Astrocyte (in vitro differentiated cells and primary cell): ENCODE data around the gene PLCG1.
A peak's percentile ranks its signal among the peaks of the same experiment; 100 is the strongest.

Source experiments
- EZH2 ChIP-seq: IDR thresholded peaks from 2 replicates; pipeline ENCODE4 v1.6.1; 2012; ENCODE audit warnings: mild to moderate bottlenecking, low read length, inconsistent platforms; ENCODE audit not compliant: insufficient read depth
- TF ChIP-seq, protein P1 (sequence below): IDR thresholded peaks from 2 replicates; pipeline ENCODE4 v1.5.1; 2011; ENCODE audit warnings: low read depth, mild to moderate bottlenecking, inconsistent platforms, low read length, moderate library complexity; ENCODE audit not compliant: insufficient read depth

DNA sequence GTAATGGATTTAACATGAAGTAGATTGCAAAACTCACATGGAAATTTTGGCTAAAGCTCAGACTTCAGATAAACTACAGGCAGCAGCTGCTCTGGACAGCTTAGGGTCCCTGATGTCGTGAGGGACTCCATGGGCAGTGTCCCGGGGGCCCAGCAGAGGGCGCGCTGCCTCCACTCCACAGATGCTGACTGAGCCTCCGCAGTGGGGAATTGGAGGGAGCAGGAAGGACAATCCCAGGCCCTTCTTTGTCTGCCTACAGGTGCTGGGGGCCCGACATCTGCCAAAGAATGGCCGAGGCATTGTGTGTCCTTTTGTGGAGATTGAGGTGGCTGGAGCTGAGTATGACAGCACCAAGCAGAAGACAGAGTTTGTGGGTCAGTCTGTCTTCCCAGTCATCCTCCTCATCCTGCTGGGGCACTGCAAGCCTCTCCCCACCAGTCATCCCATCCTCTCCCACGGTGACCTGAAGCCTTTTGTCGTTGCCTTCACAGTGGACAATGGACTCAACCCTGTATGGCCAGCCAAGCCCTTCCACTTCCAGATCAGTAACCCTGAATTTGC is 35.9 kb downstream of the PLCG1 start:
- TF ChIP-seq EZH2, result no peak
- TF ChIP-seq, protein P1, sequence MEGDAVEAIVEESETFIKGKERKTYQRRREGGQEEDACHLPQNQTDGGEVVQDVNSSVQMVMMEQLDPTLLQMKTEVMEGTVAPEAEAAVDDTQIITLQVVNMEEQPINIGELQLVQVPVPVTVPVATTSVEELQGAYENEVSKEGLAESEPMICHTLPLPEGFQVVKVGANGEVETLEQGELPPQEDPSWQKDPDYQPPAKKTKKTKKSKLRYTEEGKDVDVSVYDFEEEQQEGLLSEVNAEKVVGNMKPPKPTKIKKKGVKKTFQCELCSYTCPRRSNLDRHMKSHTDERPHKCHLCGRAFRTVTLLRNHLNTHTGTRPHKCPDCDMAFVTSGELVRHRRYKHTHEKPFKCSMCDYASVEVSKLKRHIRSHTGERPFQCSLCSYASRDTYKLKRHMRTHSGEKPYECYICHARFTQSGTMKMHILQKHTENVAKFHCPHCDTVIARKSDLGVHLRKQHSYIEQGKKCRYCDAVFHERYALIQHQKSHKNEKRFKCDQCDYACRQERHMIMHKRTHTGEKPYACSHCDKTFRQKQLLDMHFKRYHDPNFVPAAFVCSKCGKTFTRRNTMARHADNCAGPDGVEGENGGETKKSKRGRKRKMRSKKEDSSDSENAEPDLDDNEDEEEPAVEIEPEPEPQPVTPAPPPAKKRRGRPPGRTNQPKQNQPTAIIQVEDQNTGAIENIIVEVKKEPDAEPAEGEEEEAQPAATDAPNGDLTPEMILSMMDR, result peak; percentile 87
